ENCODE results near the gene PRICKLE2.

The PRICKLE2 gene

DNA sequence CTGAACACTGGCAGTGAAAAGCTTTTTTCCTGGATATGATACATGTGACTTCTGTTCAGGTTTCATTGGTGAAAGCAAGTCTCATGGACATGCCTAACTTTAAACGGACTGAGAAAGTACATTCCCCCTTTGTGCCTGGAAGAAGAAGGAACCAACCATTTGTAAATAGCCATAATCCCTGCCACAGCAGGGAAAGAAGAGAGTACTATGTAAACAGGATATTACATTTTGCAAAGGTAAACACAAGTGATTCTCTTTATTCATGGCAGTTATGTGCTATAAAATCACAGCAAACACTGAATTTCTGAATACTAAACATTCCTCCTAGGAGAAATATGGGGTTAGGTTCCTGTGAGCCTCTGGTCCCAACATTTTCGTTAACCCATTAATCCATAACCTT, 46.8 kb downstream of the PRICKLE2 start:
- ChIA-PET CTCF (no interaction called here), POLR2A (no interaction called here)
- TF ChIP-seq, protein P1, sequence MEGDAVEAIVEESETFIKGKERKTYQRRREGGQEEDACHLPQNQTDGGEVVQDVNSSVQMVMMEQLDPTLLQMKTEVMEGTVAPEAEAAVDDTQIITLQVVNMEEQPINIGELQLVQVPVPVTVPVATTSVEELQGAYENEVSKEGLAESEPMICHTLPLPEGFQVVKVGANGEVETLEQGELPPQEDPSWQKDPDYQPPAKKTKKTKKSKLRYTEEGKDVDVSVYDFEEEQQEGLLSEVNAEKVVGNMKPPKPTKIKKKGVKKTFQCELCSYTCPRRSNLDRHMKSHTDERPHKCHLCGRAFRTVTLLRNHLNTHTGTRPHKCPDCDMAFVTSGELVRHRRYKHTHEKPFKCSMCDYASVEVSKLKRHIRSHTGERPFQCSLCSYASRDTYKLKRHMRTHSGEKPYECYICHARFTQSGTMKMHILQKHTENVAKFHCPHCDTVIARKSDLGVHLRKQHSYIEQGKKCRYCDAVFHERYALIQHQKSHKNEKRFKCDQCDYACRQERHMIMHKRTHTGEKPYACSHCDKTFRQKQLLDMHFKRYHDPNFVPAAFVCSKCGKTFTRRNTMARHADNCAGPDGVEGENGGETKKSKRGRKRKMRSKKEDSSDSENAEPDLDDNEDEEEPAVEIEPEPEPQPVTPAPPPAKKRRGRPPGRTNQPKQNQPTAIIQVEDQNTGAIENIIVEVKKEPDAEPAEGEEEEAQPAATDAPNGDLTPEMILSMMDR (IDR thresholded peaks at IDR 0.05; ENCODE audit: control extremely low read depth, extremely low read depth, low read depth, missing control alignments) = no peak
- DNase-seq (ENCODE audit: extremely low spot score) = no peak

DNA sequence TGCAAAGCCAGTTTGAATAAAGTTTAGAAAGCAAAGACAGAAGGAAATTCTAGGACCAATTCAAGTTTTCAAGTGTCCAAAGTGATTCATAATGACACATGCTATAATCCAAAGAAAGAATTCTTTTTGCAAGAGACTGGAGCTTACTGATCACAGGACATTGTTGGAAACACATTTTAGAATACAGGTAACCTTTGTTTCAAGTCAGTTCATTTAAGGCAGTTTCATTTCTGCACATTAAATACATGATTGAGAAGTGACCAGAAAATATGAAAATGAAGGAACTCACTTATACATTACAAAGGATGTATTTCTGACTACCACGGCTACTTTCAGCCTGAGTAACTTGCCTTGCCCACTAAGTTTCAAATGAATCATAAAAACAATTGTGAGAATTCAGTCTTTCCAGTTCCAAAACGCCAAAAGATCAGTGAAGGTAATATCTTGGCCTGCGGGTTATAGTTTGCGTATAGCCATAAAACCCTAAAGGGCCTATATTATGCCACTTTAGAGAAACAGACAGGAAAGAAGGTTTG, 48.7 kb downstream of the PRICKLE2 start:
- TF ChIP-seq, protein P1 (IDR thresholded peaks at IDR 0.05; ENCODE audit: control extremely low read depth, extremely low read depth, low read depth, missing control alignments) = no peak
- no peak for DNase-seq (ENCODE audit: extremely low spot score)
- ChIA-PET POLR2A (no interaction called here), CTCF (no interaction called here)

DNA sequence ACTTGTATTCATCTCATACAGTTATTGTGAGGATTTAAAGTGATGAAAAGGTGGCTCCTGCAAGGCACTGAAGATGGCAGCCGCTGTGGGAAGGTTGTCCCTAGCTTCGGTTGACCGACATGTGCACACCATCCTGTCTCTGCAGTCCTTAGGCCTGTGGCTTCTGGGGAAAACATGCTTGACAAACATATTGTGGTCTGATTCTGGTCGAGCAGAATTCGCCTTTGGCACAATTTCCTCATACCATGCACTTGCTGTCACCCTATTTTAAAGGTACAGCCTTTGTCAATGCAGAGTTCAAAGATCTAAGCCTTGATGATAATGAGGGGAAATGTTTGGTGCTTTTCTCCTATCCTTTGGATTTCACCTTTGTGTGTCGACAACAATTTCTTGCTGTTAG, 50.9 kb downstream of the PRICKLE2 start:
- DNase-seq (ENCODE audit: extremely low spot score) = no peak

DNA sequence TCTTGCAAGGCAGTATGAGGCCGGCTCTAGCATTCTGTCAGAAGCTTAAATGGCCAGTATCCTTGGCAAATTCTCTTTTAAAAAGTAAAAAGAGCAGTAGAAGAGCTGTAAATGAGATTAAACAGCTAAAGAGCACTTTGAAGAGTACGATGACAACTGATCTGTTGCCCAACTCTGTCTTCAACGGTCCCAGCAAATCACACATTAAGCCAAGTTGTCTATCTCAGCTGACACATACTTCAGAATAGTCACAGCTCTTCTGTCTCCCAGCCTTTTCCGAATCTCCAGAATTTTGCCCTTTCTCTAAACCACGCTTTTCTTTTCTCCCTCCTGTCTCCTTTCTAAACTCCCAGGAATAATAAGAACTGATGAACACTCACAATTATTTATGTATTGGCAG, 51.7 kb downstream of the PRICKLE2 start:
- TF ChIP-seq, protein P1 (IDR thresholded peaks at IDR 0.05; ENCODE audit: control extremely low read depth, extremely low read depth, low read depth, missing control alignments) = no peak
- POLR2A ChIA-PET = no interaction called here
- no peak for DNase-seq (ENCODE audit: extremely low spot score)
- CTCF ChIA-PET = interaction anchor here (0.8 to 1.0 kb wide), 3 partner anchors 11 to 311 kb away, joined by 3 read pairs; no protein-coding TSS in a partner anchor

More for the DNA sequence above, 50.9 kb downstream of the PRICKLE2 start:
- TF ChIP-seq, protein P1 (IDR thresholded peaks at IDR 0.05; ENCODE audit: control extremely low read depth, extremely low read depth, low read depth, missing control alignments) = no peak
- POLR2A ChIA-PET = no interaction called here
- CTCF ChIA-PET = interaction anchor here (0.8 to 2.2 kb wide), 4 partner anchors 11 to 310 kb away, joined by 3 to 6 read pairs (median 3); no protein-coding TSS in a partner anchor

DNA sequence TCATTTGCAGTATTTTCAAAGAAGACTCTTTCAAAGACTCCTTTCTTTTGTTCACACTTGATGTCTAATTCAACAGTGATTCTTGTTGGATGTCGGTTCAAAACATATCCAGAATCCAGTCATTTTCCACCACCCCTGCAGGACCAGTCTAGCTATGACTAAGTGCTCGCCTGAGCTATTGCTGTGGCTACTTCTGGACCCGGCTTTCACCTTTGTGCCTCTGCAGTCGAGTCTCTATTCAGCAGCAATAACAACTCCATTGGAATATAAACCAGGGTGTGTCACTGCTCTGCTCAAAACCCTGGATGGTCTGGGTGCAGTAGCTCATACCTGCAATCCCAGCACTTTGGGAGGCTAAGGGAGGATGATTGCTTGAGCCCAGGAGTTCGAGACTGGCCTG, 55.0 kb downstream of the PRICKLE2 start:
- DNase-seq (ENCODE audit: extremely low spot score) = no peak
- TF ChIP-seq, protein P1 (IDR thresholded peaks at IDR 0.05; ENCODE audit: control extremely low read depth, extremely low read depth, low read depth, missing control alignments) = no peak
- CTCF ChIA-PET = interaction anchor here (1.0 to 1.3 kb wide), 3 partner anchors 11 to 92 kb away, joined by 3 read pairs; no protein-coding TSS in a partner anchor
- POLR2A ChIA-PET = no interaction called here

DNA sequence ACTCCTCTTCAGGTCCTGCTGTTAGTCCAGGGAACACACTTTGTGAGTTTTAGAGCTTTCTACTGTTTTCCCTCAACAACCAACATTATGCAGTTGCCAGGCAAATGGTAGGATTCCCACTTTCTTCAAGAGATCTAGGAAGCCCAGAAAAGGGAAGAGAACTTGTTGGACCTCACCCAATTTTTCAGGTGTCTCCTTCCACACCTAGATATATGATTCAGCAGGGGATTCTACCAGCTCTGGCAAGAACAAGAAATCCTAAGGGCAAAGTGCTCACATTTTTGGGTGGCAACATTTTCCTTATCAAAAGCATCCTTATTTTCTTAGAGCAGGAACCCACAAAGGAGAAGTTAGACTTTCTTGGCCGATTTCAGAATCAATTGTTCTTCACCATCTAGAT, 57.4 kb downstream of the PRICKLE2 start:
- TF ChIP-seq, protein P1 (IDR thresholded peaks at IDR 0.05; ENCODE audit: control extremely low read depth, extremely low read depth, low read depth, missing control alignments) = no peak
- CTCF ChIA-PET = interaction anchor here (0.8 to 1.7 kb wide), 4 partner anchors 10 to 295 kb away, joined by 3 to 4 read pairs (median 3); no protein-coding TSS in a partner anchor
- POLR2A ChIA-PET = no interaction called here
- DNase-seq (ENCODE audit: extremely low spot score) = no peak
